ENCODE results near the gene LYPD4. TPM values are rescaled to one million over a fixed set of nuclear protein-coding genes. Genes with fewer than 3 reads are reported as not detected.

The LYPD4 gene
- total and polyA plus RNA-seq, 8 donors, result not detected

DNA sequence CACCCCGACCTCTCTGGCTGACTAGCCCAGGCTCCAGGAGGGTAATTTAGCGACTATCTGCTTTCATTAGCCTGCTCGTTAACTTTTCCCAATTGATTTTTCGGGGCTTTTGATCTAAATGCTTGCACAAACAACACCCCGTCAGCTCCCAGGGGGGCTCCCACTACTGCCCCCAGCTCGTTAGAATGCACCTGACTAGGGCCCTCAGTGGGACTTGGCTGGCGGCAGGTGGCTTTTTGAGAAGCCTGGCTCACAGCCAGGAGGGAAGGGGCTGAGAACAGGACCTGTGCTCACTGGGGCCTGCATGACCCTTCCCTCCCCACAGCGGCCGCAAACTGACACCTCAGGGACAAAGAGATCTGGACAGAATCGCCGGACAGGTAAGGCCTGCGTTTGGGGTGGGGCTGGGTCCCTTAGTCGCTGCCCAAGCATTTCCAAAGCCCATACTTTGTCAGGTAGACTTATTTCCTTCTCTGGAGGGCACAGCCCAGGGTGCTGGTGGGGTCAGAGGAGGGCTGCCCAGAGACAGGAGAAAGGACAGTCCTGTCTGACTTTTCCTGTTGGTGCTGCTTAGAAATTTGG is 25.0 kb upstream of the LYPD4 start:
- FAIRE-seq (no peak), ATAC-seq (no peak), DNase-seq (peak in 2 of 6 donors; percentile 44 to 73)
- H3K9me3 ChIP-seq, result no peaks in the 10 kb centered on the region
- intact Hi-C loops (cut with DNase I), result no loop called here
- no peak overlapping the region for H3K27ac ChIP-seq
- H3K4me1 ChIP-seq, result peaks cover 0 to 5% (median 4%) of the 10 kb centered on the region in 3 donors
- H3K27me3 ChIP-seq, result no peaks in the 10 kb centered on the region
- WGBS, 2 donors, result 85 to 86% methylated on average over 13 of the region's 13 CpGs
- H3K36me3 ChIP-seq, result peaks cover 2 to 51% (median 24%) of the 10 kb centered on the region in 3 donors
- TF ChIP-seq, protein P1, sequence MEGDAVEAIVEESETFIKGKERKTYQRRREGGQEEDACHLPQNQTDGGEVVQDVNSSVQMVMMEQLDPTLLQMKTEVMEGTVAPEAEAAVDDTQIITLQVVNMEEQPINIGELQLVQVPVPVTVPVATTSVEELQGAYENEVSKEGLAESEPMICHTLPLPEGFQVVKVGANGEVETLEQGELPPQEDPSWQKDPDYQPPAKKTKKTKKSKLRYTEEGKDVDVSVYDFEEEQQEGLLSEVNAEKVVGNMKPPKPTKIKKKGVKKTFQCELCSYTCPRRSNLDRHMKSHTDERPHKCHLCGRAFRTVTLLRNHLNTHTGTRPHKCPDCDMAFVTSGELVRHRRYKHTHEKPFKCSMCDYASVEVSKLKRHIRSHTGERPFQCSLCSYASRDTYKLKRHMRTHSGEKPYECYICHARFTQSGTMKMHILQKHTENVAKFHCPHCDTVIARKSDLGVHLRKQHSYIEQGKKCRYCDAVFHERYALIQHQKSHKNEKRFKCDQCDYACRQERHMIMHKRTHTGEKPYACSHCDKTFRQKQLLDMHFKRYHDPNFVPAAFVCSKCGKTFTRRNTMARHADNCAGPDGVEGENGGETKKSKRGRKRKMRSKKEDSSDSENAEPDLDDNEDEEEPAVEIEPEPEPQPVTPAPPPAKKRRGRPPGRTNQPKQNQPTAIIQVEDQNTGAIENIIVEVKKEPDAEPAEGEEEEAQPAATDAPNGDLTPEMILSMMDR (IDR thresholded peaks at IDR 0.05), result no peak
- H3K4me3 ChIP-seq, result no peak overlapping the region

DNA sequence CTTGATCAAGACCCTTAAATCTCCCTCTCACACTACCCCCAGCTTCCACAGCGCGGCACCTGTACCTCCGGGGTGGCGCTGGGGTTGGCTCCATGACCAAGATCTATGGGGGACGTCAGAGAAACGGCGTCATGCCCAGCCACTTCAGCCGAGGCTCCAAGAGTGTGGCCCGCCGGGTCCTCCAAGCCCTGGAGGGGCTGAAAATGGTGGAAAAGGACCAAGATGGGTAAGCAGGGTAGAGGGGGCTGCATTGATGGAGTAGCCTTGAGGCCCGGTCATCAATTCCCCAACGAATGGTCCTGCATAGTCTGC is 24.5 kb upstream of the LYPD4 start:
- peak in 2 of 6 donors; percentile 25 to 50 for DNase-seq
- Histone ChIP-seq H3K27me3 (no peaks in the 10 kb centered on the region), H3K9me3 (no peaks in the 10 kb centered on the region), H3K4me1 (peaks cover 0 to 5% (median 4%) of the 10 kb centered on the region in 3 donors), H3K4me3 (no peak overlapping the region), H3K36me3 (peaks cover 2 to 56% (median 28%) of the 10 kb centered on the region in 3 donors), H3K27ac (no peak overlapping the region)
- intact Hi-C loops (cut with DNase I), result no loop called here
- no peak for FAIRE-seq
- TF ChIP-seq, protein P1 (IDR thresholded peaks at IDR 0.05), result no peak
- 86 to 87% methylated on average over 12 of the region's 12 CpGs for WGBS, 2 donors
- ATAC-seq, result no peak

DNA sequence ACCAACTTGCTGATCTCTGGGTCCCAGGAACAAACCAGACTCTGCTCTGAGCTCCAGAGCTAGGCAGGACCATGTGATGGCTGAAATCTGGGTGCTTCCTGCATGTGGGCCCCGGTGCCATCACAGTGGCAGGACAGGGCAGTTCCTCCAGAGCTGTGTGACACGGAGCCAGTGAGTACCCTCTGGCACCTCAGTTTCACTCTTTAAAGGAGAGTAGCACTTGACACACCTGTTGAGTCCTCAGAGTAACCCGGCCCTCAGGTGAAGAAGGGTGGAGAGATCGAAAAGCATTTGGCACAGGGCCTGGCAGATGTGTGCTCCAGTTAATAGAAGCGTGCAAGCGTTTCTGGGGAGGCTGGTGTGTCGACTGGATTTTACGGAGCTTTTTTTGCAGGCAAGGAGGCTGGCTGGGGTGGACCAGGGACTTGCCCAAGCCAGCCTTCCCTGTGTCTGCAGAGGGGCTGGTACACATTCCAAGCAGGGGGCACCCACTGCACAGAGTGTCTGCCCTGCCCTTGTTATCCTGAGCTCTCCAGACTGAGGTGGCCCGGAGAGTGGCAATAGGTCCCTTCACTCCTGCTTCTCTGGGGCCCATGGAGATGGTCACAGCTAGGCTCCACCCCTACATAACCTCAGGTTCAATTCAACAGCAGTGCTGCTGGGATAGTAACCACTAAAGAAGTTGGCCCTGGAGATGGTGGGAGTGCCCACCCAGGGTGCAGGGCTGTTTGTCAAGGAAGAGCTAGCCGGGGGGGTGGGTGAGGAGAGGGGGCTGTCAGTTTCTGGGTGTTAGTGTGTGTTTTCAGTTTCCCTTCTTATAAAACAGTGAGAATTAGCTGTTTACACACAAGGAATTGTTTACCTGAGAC is 23.9 kb upstream of the LYPD4 start:
- intact Hi-C loops (cut with DNase I), result no loop called here

DNA sequence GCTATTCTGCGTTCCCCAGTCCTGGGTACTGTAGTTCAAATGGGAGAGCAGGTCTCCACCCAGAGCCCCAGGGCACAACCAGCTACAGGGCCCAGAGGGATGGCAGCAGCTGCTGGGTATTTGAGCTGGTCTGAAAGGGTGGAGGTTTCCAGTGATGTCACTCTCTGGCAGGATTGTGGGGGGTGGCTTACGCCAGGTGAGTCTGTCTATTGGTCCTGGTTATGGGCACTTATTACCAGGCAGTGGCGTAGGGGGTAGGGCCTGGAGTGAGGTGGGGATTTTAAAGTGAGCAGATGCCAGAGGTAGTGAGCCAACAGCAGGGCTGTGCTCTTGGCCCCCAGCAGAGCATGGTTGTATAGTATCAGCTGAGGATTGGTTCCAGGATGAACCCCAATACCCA is 21.8 kb upstream of the LYPD4 start:
- peaks cover 2 to 60% (median 29%) of the 10 kb centered on the region in 3 donors for H3K36me3 ChIP-seq
- H3K4me3 ChIP-seq, result no peak overlapping the region
- peaks cover 12 to 23% (median 14%) of the 10 kb centered on the region in 3 donors for H3K4me1 ChIP-seq
- ATAC-seq, result peak in 1 of 4 donors; percentile 6
- peak in 1 of 6 donors; percentile 27 for DNase-seq
- intact Hi-C loops (cut with DNase I), result no loop called here
- WGBS, 2 donors, result 92 to 96% methylated on average over 3 of the region's 3 CpGs
- no peaks in the 10 kb centered on the region for H3K9me3 ChIP-seq
- H3K27ac ChIP-seq, result no peak overlapping the region
- TF ChIP-seq, protein P1 (IDR thresholded peaks at IDR 0.05), result no peak
- no peak for FAIRE-seq
- H3K27me3 ChIP-seq, result no peaks in the 10 kb centered on the region

More for the DNA sequence above, 23.9 kb upstream of the LYPD4 start:
- H3K4me3 ChIP-seq, result no peak overlapping the region
- DNase-seq, result peak in 2 of 6 donors; percentile 11 to 30
- no peak for ATAC-seq
- 52 to 54% methylated on average over 10 of the region's 10 CpGs for WGBS, 2 donors
- H3K9me3 ChIP-seq, result no peaks in the 10 kb centered on the region
- no peaks in the 10 kb centered on the region for H3K27me3 ChIP-seq
- peaks cover 2 to 57% (median 28%) of the 10 kb centered on the region in 3 donors for H3K36me3 ChIP-seq
- TF ChIP-seq, protein P1 (IDR thresholded peaks at IDR 0.05), result no peak
- FAIRE-seq, result no peak
- no peak overlapping the region for H3K27ac ChIP-seq
- H3K4me1 ChIP-seq, result peaks cover 0 to 7% (median 4%) of the 10 kb centered on the region in 3 donors
